ENCODE measurements around the gene C2orf72.

DNA sequence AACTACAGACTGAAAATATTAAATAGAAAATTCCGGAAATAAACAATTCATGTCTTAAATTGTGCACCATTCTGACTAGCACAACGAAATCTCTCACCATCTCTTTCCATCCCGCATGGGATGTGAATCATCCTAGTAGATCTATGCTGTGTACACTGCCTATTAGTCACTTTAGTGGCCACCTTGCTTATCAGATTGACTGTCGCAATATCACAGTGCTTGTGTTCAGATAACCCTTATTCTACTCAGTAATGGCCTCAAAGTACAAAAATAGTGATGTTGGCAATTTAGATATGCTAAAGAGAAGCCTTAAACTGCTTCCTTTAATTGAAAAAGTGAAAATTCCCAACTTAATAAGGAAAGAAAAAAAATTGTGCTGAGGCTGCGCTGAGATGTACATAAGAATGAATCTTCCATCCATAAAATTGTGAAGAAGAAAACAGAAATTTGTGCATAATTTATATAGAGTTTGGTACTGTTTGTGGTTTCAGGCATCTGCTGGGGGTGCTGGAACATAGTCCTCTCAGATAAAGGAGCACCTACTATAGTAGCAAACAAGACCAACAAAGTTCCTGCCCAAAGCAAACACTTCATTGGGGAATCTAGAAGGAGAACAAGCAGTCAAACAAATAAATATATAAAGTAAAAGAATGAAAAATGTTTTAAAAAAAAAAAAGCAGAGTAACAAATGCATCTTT, 31.4 kb downstream of the C2orf72 start:
- TF ChIP-seq, protein P1, sequence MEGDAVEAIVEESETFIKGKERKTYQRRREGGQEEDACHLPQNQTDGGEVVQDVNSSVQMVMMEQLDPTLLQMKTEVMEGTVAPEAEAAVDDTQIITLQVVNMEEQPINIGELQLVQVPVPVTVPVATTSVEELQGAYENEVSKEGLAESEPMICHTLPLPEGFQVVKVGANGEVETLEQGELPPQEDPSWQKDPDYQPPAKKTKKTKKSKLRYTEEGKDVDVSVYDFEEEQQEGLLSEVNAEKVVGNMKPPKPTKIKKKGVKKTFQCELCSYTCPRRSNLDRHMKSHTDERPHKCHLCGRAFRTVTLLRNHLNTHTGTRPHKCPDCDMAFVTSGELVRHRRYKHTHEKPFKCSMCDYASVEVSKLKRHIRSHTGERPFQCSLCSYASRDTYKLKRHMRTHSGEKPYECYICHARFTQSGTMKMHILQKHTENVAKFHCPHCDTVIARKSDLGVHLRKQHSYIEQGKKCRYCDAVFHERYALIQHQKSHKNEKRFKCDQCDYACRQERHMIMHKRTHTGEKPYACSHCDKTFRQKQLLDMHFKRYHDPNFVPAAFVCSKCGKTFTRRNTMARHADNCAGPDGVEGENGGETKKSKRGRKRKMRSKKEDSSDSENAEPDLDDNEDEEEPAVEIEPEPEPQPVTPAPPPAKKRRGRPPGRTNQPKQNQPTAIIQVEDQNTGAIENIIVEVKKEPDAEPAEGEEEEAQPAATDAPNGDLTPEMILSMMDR (IDR thresholded peaks at IDR 0.05) = no peak
- TF ChIP-seq POLR2A (IDR thresholded peaks at IDR 0.05) = no peak
